HG03196 (cell line): ENCODE measurements around the gene PDZD4.

Source experiments
- ATAC-seq: cut with Tn5 transposase; IDR thresholded peaks from one replicate; pipeline ENCODE4 v1.9.1; 2021; ENCODE audit not compliant: unreplicated experiment

Gene PDZD4

DNA sequence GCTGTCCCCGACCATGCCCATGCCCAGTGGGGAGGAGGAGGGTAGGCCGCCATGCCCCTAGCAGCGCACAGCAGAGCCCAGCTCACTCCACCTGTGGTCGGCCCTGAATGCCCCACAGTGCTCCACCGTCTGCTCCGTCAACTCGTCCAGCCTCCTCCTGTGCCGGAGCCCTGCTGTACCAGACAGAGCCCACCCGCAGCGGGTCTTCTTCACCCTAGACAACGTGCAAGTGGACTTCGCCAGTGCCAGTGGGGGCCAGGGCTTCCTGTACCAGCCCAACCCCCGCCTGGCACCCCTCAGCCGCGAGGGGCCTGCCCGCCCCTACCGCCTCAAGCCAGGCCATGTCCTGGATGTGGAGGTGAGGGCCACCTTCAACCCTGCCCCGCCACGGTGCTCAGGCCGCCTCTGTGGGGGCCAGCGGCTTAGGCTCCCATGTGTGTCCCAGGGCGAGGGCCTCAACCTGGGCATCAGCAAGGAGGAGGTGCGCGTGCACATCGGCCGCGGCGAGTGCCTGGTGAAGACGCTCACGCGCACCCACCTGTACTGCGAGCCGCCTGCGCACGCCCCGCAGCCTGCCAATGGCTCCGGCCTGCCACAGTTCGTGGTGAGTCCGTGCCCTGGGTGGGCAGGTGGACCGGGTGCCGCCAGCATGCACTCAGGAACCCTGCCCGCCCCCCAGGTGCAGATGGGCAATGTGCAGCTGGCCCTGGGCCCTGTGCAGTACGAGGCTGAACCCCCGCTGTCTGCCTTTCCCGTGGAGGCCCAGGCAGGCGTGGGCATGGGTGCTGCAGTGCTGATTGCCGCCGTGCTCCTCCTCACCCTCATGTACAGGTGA lies 56.4 kb downstream of the PDZD4 start:
- ATAC-seq = no peak

DNA sequence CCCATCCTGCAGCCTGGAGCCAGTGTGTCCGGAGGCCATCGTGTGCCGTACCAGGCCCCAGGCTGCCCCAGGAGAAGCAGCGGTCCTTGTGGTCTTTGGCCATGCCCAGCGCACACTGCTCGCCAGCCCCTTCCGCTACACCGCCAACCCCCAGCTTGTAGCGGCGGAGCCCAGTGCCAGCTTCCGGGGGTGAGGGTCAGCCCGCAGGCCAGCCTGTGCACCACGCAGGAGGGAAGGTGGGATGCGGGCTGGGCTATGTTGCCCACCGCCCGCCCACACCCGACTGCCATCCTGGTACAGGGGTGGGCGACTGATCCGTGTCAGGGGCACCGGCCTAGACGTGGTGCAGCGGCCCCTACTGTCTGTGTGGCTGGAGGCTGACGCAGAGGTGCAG lies 57.1 kb downstream of the PDZD4 start:
- ATAC-seq = no peak

DNA sequence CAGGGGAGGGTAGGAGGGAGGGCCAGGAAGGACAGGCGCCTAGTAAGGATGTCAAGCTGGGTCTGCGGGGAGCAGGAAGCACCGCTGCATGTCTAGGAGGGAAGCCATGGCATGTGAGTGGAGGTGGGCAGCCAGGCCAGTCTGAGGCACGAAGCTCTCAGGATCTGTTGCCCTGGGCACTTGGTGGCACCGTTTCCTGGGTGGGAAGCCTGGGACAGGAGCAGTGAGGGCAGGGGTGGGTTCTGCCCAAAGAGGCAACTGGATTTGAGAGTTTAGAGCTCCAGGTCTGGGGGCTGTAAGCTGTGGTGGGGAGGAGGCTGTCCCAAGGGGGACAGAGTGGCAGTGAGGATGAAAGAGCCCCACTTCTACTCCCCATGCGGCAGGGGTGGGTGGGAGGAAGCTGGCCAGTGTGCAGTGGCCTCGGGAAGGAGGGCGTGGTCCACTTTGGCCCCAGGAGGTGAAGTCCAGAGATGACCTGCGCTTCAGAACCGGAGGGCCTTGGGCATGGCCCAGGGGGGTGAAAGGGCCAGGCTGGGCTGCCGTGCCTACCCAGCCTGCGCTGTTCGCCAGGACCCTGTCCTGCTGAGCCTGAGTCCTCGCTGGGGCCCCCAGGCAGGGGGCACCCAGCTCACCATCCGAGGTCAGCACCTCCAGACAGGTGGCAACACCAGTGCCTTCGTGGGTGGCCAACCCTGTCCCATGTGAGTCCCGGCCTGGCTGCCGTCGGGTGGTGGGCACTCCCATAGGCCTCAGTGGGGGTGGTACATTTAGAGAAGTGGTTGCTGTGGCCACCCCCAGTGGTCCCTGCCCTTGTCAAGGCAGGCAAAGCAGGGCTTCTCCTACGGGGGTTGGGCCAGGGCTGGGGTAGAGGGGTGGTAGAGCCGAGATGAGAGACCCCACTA lies 57.8 kb downstream of the PDZD4 start:
- no peak for ATAC-seq

DNA sequence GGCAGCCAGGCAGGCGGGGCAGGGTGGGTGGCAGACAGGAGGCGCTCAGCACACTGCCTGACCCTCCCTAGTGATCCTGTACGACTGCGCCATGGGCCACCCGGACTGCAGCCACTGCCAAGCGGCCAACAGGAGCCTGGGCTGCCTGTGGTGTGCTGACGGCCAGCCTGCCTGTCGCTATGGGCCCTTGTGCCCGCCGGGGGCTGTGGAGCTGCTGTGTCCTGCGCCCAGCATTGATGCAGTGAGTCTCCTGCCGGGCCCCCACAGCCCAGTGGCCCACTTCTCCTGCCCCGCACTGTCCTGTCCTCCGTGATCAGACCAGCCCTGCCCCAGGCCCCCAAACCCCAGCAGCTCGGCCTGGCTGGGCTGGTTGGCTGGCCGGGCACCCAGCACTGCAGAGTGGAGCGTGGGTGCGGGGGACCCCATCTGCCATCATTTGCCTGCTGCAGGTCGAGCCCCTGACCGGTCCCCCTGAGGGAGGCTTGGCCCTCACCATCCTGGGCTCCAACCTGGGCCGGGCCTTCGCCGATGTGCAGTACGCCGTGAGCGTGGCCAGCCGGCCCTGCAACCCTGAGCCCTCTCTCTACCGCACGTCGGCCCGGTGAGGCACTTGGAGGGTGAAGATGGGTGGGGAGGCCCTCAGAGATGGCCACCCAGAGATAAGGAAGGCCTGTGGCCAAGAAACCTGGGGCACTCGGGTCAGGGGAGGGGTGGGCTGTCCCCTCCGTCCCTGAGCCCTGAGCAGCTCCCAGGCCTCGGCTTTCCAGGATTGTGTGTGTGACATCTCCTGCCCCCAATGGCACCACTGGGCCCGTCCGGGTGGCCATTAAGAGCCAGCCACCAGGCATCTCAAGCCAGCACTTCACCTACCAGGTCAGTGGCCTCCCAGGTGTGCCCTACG lies 58.7 kb downstream of the PDZD4 start:
- no peak for ATAC-seq

DNA sequence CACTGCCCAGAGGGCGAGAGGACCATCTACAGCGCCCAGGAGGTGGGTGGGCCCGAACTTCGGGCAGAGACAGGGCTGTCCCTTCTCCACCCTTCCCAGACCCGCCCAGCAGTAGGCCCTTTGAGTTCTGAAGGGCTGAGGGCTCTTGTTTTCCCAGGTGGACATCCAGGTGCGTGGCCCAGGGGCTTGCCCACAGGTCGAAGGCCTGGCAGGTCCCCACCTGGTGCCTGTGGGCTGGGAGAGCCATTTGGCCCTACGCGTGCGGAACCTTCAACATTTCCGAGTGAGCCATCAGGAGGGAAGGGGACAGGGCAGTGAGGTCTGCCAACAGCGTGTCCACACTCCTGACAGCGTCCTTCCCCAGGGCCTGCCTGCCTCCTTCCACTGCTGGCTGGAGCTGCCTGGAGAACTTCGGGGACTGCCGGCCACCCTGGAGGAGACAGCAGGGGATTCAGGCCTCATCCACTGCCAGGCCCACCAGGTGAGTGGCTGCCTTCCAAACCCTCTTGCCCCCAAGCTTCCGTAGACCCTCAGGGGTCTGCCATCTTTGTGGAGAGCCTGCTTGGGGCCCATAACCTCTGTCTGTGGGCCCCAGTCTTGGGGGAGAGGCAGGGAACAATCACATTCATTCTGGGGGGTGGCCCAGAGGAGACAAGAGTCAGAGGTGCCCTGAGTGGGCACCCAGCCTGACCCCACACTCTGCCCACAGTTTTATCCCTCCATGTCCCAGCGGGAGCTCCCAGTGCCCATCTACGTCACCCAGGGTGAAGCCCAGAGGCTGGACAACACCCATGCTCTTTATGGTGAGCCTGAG lies 59.5 kb downstream of the PDZD4 start:
- no peak for ATAC-seq

DNA sequence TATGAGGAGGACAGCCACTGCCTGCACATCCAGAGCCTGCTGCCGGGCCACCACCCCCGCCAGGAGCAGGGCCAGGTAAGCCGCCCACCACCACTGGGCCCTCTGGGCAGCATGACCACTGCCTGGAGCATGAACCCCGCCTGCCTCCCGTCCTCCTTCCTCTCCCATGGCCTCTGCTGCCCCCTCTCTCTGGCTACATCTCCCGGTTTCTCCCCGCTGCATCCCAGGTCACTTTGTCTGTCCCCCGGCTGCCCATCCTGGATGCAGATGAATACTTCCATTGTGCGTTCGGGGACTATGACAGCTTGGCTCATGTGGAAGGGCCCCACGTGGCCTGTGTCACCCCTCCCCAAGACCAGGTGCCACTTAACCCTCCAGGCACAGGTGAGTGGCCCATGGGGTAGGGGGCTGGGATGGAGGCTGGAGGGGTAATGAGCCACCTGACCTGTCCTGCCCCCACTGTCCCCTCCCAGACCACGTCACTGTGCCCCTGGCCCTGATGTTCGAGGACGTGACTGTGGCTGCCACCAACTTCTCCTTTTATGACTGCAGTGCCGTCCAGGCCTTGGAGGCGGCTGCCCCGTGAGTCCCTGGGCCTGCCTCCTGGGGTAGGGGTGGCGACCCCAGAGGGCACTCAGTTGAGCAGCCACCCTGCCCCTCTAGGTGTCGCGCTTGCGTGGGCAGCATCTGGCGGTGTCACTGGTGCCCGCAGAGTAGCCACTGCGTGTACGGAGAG lies 60.3 kb downstream of the PDZD4 start:
- no peak for ATAC-seq

DNA sequence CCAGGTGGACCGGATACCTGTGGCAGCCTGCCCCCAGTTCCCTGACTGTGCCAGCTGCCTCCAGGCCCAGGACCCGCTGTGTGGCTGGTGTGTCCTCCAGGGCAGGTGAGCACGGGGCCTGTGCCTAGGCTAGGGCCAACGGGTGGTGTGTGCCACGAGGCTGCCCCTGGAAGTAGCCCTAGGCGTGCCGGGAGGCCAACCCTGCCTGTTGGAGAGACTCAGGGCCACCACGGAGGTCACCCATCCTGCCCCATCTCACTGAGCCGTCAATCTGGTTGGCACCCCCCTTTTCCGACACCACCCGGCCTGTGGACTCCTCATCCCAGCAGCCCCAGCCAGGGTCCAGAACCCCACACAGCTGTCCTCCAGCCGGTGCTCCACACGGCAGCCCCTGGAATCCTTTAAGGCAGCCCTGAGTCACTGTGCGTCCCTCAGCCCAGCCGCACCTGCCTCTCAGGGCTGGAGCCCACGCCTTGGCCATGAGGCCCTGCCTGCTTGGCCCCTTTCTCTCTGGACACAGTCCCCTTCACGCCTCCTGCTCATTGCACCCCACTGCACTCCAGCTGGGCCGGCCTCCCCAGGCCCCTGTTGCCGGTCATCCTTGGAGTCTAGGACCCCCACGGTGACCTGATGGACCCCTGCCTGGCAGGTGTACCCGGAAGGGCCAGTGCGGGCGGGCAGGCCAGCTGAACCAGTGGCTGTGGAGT lies 61.0 kb downstream of the PDZD4 start:
- ATAC-seq = no peak

DNA sequence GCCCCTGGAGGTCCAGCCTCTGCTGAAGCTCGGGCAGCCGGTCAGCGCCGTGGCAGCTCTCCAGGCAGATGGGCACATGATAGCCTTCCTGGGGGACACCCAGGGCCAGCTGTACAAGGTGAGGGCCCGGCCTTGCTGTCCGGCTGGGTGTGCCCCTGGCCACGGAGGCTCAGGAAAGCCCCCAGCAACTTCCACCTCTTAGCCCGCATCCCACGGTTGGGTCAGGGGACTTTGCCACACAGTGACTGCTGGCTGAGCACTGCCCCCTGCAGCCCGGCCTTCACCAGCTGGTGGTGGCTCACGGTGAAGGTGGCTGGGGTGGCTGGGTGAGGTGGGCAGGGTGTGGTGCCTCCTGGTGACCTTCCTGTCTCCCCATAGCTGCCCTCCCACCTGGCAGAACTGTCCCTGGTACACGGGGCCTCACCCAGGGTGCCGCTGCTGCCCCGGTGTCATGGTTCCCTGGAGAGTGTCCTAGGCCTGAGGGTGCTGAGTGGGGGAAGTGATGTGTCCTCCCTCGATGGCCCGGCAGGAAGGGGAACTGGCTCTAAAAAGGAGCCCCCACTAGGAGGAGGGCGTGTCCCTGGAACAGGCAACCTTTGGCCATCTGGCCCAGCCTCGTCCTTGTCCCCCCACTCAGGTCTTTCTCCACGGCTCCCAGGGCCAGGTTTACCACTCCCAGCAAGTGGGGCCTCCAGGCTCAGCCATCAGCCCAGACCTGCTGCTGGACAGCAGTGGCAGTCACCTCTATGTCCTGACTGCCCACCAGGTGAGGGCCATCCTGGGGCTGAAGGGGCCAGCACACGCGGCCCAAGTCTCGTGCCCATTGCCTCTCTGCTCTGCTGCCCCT lies 61.8 kb downstream of the PDZD4 start:
- no peak for ATAC-seq

DNA sequence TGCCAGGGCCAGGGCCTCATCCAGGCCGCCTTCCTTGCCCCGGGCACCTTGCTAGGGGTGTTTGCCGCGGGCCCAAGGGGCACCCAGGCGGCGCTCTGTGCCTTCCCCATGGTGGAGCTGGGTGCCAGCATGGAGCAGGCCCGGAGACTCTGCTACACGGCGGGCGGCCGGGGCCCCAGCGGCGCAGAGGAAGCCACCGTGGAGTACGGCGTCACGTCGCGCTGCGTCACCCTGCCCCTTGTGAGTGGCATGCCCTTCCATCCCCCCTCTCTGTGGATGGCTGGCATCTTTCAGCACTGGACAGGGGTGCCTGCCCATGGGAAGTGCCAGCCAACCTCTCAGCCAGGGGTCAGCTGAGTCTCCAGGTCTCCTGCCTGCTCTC lies 62.7 kb downstream of the PDZD4 start:
- ATAC-seq = no peak

DNA sequence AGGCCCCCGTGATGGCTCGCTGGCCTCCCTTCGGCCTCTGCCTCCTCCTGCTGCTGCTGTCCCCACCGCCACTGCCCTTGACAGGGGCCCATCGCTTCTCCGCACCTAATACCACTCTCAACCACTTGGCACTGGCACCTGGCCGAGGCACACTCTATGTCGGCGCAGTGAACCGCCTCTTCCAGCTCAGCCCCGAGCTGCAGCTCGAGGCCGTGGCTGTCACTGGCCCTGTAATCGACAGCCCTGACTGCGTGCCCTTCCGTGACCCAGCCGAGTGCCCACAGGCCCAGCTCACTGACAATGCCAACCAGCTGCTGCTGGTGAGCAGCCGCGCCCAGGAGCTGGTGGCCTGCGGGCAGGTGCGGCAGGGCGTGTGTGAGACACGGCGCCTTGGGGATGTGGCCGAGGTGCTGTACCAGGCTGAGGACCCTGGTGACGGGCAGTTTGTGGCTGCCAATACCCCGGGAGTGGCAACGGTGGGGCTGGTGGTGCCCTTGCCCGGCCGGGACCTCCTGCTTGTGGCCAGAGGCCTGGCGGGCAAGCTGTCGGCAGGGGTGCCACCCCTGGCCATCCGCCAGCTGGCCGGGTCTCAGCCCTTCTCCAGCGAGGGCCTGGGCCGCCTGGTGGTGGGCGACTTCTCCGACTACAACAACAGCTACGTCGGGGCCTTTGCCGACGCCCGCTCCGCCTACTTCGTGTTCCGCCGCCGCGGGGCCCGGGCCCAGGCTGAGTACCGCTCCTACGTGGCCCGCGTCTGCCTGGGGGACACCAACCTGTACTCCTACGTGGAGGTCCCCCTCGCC lies 63.3 kb downstream of the PDZD4 start:
- no peak for ATAC-seq

DNA sequence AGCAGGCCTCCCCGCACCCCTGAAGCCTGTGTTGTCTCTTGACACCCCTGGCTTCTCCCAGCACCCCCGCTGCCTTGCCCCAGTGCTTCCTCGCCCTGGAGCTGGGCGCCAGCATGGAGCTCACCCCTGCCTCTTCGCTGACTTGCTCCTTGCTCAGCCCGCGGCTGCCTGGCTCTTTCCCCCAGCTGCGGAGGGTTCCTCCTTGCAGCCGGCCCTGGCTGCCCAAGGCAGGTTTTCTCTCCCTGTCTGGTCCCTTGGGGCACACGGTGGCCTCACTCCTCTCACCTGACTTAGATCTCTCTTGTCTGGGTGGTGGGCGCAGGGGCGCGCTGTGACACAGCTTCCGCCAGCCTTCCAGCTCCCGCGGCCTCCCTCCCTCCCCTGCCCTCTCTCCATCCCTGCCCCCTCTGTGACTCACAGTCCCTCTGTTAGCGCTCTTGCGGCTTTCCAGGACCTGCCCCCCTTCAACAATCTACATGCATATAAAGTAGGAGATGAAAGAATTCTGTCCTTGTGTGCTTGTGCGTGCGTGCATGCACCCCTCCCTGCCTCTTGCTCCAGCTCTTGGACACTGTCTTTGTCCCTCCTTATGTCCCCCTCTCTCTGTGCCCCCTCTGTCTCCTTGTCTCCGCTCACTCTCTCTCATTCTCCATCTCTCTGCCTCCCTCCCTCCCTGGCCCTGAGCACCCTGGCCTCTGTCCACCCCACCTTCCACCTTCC lies 64.1 kb downstream of the PDZD4 start:
- ATAC-seq = no peak

DNA sequence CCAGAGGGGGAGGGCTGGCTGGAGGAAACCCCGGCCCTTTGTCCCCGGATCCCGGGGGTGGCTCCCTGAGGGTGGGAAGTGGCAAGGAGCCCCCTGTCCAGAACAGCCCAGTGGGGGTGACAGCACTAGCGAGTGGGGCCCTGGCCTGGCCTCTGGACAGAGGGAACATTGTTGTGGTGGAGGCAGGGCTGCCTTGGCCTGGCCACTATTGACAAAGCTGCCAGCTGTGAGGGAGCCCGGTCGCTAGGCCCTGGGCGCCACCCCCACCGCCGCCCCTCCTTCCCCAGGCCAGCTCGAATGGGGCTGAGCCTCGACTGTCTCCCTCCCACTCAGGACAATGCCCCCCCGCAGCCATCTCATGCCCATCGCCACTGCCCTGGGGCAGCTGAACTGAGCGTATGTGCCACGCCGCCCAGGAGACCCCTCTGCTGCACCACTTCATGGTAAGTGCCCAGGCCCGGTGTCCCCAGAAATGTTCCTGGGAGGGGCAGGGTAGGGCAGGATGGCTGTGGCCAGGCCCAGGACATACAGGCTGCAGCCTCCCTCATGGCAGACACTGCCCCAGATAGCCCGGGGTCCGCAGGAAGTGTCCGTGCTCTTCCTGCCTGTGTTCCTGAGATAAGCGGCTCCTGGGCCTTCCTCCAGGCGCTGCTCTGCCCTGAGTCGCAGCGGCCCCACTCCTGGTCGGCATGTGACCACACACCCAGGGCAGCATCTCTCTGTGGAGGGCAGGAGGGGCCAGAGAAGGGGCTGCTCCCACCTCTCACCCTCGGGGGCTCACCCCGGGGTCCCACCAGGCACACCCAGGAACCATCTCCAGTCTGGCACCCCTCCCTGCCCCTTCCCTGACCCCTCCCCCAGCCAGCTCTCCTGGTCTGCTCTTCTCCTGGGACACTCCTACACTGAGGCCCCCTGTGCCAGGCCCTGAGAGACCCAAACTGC lies 64.9 kb downstream of the PDZD4 start:
- ATAC-seq = no peak

DNA sequence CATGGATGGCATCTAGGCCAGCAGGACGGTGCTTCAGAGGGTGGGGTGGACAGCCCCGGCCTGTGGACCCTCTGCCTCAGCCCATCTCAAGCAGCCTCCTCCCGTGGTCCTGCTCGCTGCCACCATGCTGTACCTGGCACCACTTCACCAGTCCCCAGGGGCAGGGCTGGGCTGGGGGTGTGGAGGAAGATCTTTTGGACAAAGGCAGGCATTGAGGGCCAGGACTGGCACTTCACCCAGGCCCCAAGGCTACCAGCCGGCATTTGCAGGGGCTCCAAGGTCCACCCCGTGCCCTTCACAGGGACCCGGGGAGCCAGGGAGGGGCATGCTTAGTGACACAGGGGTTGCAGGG lies 65.6 kb downstream of the PDZD4 start:
- ATAC-seq = no peak

DNA sequence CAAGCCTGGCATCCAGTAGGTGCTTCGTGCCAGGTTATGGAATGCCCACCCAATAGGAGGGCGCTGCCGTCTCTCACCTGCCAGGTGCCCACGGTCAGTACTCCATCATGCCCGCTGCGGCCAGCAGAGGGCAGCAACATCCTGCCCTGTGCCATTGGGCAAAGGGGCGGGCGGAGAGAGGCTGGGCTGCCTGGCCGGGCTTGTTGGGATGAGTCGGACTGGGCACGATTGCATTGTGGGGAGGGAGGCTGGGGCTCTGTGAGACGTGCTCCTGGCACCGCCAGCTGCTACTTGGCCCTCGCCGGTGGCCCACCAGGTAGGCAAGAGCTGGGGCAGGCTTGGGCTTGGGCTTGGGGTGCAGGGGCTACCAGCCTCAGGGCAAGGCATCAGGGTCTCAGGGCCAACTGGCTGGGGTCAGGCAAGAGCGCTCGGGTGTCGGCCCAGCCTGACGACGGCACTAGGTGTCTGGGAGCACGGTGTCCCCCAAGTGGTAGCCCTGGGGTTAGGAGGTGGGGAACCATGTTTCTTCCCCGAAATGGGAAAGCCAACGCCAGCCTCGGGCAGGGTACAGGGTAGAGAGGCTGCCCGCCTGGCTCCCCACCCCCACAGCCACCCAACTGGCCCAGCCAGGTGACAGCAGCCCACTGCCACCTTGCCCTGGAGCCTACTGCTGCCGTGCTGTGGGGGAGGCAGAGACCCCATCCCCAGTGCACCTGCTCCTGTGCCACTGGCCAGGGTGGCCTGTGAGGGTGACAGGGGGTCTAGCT lies 66.2 kb downstream of the PDZD4 start, which contains the start of gene PLXNB3:
TSS of gene PLXNB3 (plus strand) at position 261 of the 767 bp plus-strand sequence. CDS start 1,287 bp downstream, outside the sequence.
- no peak for ATAC-seq
